Activated CD8-positive, alpha-beta T cell treated with anti-CD3 and anti-CD28 coated beads for 36 hours (primary cell): ENCODE measurements around the gene FAM168A. TPM values are rescaled to one million over a fixed set of nuclear protein-coding genes. Genes with fewer than 3 reads are reported as not detected.

Experiments used
- ATAC-seq: fragments of 200-7000 bp; cut with Tn5 transposase; one replicate; pipeline ENCODE4 v1.10.0; 2021; ENCODE audit warnings: mild to moderate bottlenecking, moderate library complexity
- CTCF ChIA-PET: fragments of 350-600 bp; sonication (Branson Sonifier 250); formaldehyde crosslinking; loops from one replicate; lab custom pipeline; 2021; ENCODE audit warnings: antibody characterized with exemption; lab: Charles Lee
- POLR2A ChIA-PET: fragments of 350-600 bp; sonication (Branson Sonifier 250); formaldehyde crosslinking; loops from one replicate; lab custom pipeline; 2021; ENCODE audit warnings: antibody characterized with exemption; lab: Charles Lee
- DNase-seq: peaks from one replicate; pipeline ENCODE4 v3.0.0-alpha.2; 2020
- H3K27ac Mint-ChIP-seq: one replicate; pipeline ENCODE4 v1.8.0; 2021; ENCODE audit warnings: mild to moderate bottlenecking, mixed read lengths
- H3K27me3 Mint-ChIP-seq: one replicate; pipeline ENCODE4 v1.8.0; 2021; ENCODE audit warnings: mixed read lengths
- H3K36me3 Mint-ChIP-seq: one replicate; pipeline ENCODE4 v1.8.0; 2021; ENCODE audit warnings: low read depth, mixed read lengths
- H3K4me1 Mint-ChIP-seq: one replicate; pipeline ENCODE4 v1.8.0; 2021; ENCODE audit warnings: low read depth, mixed read lengths
- H3K4me3 Mint-ChIP-seq: one replicate; pipeline ENCODE4 v1.8.0; 2021; ENCODE audit warnings: mild to moderate bottlenecking, moderate library complexity, mixed read lengths
- H3K9me3 Mint-ChIP-seq: one replicate; pipeline ENCODE4 v1.8.0; 2021; ENCODE audit warnings: mixed read lengths
- CTCF ChIP-seq: fragments of 200-600 bp; IDR thresholded peaks from one replicate; pipeline ENCODE4 v1.8.0; 2022; ENCODE audit warnings: antibody characterized with exemption, mild to moderate bottlenecking
- intact Hi-C: fragments of 100-400 bp; cut with micrococcal nuclease; formaldehyde crosslinking; loops from one replicate; pipeline ENCODE4 v1.10.0; 2022
- total RNA-seq, 2 experiments: library from RNA; stranded (reverse); gene quantifications; one replicate each; pipeline ENCODE4 v1.2.3, GENCODE V29; 2021

The FAM168A gene
- total RNA-seq, 2 experiments from 2014 or later = 13.0 to 14.2 TPM

- DNase-seq (peak; percentile 67), ATAC-seq (peak; percentile 84)
- Mint-ChIP-seq H3K9me3 (no peaks in the 10 kb centered on the region), H3K4me3 (peak overlapping the region; percentile 32), H3K27ac (peak overlapping the region; percentile 72), H3K4me1 (peaks cover 59% of the 10 kb centered on the region), H3K36me3 (peaks cover 3% of the 10 kb centered on the region), H3K27me3 (no peaks in the 10 kb centered on the region)
- TF ChIP-seq CTCF = no peak
- intact Hi-C loops = no loop called here
- ChIA-PET POLR2A (interaction anchor here (0.8 to 1.4 kb wide), 3 partner anchors 14 to 638 kb away, joined by 3 read pairs; no protein-coding TSS in a partner anchor), CTCF (interaction anchor here (0.8 to 4.7 kb wide), 11 partner anchors 8 to 276 kb away, joined by 3 to 28 read pairs (median 4); no protein-coding TSS in a partner anchor)
Observed at GRCh38 chr11:73384872-73385689, 212.8 kb downstream of the FAM168A start.

GRCh38 chr11:73384531-73384871 lies 213.4 kb downstream of the FAM168A start:
- POLR2A ChIA-PET = interaction anchor here (0.8 to 1.1 kb wide), 2 partner anchors 13 to 638 kb away, joined by 3 read pairs; no protein-coding TSS in a partner anchor
- ATAC-seq = peak; percentile 3
- Mint-ChIP-seq H3K36me3 (peaks cover 2% of the 10 kb centered on the region), H3K4me1 (peaks cover 62% of the 10 kb centered on the region), H3K27ac (peak overlapping the region; percentile 72), H3K4me3 (peak overlapping the region; percentile 32), H3K27me3 (no peaks in the 10 kb centered on the region), H3K9me3 (no peaks in the 10 kb centered on the region)
- no peak for DNase-seq
- CTCF ChIA-PET = interaction anchor here (0.8 to 4.7 kb wide), 10 partner anchors 9 to 277 kb away, joined by 3 to 28 read pairs (median 4); no protein-coding TSS in a partner anchor
- TF ChIP-seq CTCF = no peak
- intact Hi-C loops = no loop called here

- DNase-seq (no peak), ATAC-seq (no peak)
- Mint-ChIP-seq H3K4me1 (peaks cover 66% of the 10 kb centered on the region), H3K9me3 (no peaks in the 10 kb centered on the region), H3K27ac (no peak overlapping the region), H3K4me3 (peak overlapping the region; percentile 32), H3K27me3 (no peaks in the 10 kb centered on the region), H3K36me3 (peaks cover 2% of the 10 kb centered on the region)
- no peak for TF ChIP-seq CTCF
- intact Hi-C loops = no loop called here
- POLR2A ChIA-PET = interaction anchor here (1.4 kb wide), 1 partner anchor 13 kb away, joined by 4 read pairs; no protein-coding TSS in a partner anchor
- CTCF ChIA-PET = interaction anchor here (0.8 to 4.7 kb wide), 7 partner anchors 9 to 277 kb away, joined by 3 to 28 read pairs (median 6); no protein-coding TSS in a partner anchor
Observed at GRCh38 chr11:73384125-73384441, 213.8 kb downstream of the FAM168A start.

GRCh38 chr11:73383249-73384124 lies 214.4 kb downstream of the FAM168A start:
- Mint-ChIP-seq H3K36me3 (peaks cover 2% of the 10 kb centered on the region), H3K27me3 (no peaks in the 10 kb centered on the region), H3K4me1 (peaks cover 72% of the 10 kb centered on the region), H3K27ac (peak overlapping the region; percentile 10), H3K4me3 (no peak overlapping the region), H3K9me3 (no peaks in the 10 kb centered on the region)
- intact Hi-C loops = no loop called here
- ChIA-PET CTCF (interaction anchor here (0.8 to 4.7 kb wide), 4 partner anchors 10 to 242 kb away, joined by 3 to 28 read pairs (median 9); no protein-coding TSS in a partner anchor), POLR2A (interaction anchor here (1.2 to 1.4 kb wide), 3 partner anchors 10 to 16 kb away, joined by 4 to 5 read pairs (median 4); no protein-coding TSS in a partner anchor)
- no peak for ATAC-seq
- no peak for DNase-seq
- TF ChIP-seq CTCF = no peak
